ENCODE measurements around the gene TXK.

Gene TXK

GRCh38 chr4:48103483-48104139 is 30.4 kb downstream of the TXK start:
- DNase-seq (ENCODE audit: low read depth in 3 of 3), result no peak

GRCh38 chr4:48102303-48102702 is 31.7 kb downstream of the TXK start:
- no peak for DNase-seq (ENCODE audit: low read depth in 3 of 3)

GRCh38 chr4:48100256-48100655 is 33.8 kb downstream of the TXK start:
- no peak for DNase-seq (ENCODE audit: low read depth in 3 of 3)

- DNase-seq (ENCODE audit: low read depth in 3 of 3), result no peak
These were observed 38.6 kb downstream of the TXK start for GRCh38 chr4:48095441-48095840.

GRCh38 chr4:48093991-48094416 is 40.0 kb downstream of the TXK start:
- no peak for DNase-seq (ENCODE audit: low read depth in 3 of 3)

GRCh38 chr4:48090621-48091020 is 43.4 kb downstream of the TXK start:
- no peak for DNase-seq (ENCODE audit: low read depth in 3 of 3)

- no peak for DNase-seq (ENCODE audit: low read depth in 3 of 3)
These were observed 48.0 kb downstream of the TXK start for GRCh38 chr4:48085821-48086589.

GRCh38 chr4:48082956-48083355 is 51.1 kb downstream of the TXK start:
- no peak for DNase-seq (ENCODE audit: low read depth in 3 of 3)

- DNase-seq (ENCODE audit: low read depth in 3 of 3), result no peak
These were observed 52.9 kb downstream of the TXK start for GRCh38 chr4:48081196-48081595.

- no peak for DNase-seq (ENCODE audit: low read depth in 3 of 3)
These were observed 54.1 kb downstream of the TXK start for GRCh38 chr4:48079972-48080391.

- DNase-seq (ENCODE audit: low read depth in 3 of 3), result no peak
These were observed 55.0 kb downstream of the TXK start for GRCh38 chr4:48078862-48079655.

- no peak for DNase-seq (ENCODE audit: low read depth in 3 of 3)
These were observed 55.6 kb downstream of the TXK start for GRCh38 chr4:48078425-48078824.

GRCh38 chr4:48074657-48075056 is 59.4 kb downstream of the TXK start:
- DNase-seq (ENCODE audit: low read depth in 3 of 3), result no peak

- DNase-seq (ENCODE audit: low read depth in 3 of 3), result no peak
These were observed 60.4 kb downstream of the TXK start for GRCh38 chr4:48073567-48074103.

GRCh38 chr4:48071191-48071590 is 62.9 kb downstream of the TXK start:
- no peak for DNase-seq (ENCODE audit: low read depth in 3 of 3)

- DNase-seq (ENCODE audit: low read depth in 3 of 3), result no peak
These were observed 65.0 kb downstream of the TXK start for GRCh38 chr4:48069026-48069425.

GRCh38 chr4:48068182-48068581 is 65.9 kb downstream of the TXK start:
- no peak for DNase-seq (ENCODE audit: low read depth in 3 of 3)

- DNase-seq (ENCODE audit: low read depth in 3 of 3), result no peak
These were observed 66.5 kb downstream of the TXK start for GRCh38 chr4:48067536-48067935.

- no peak for DNase-seq (ENCODE audit: low read depth in 3 of 3)
These were observed 68.4 kb downstream of the TXK start for GRCh38 chr4:48065587-48066052.

- no peak for DNase-seq (ENCODE audit: low read depth in 3 of 3)
These were observed 69.7 kb downstream of the TXK start for GRCh38 chr4:48064349-48064748.

- no peak for DNase-seq (ENCODE audit: low read depth in 3 of 3)
These were observed 75.2 kb downstream of the TXK start for GRCh38 chr4:48058617-48059530.

Measured in stimulated activated CD4-positive, alpha-beta T cell treated with anti-CD3 and anti-CD28 coated beads, TNF-alpha, amount 100 ng/mL, for 4 hours (primary cell).